Measurements from ENCODE around the gene SDR9C7.
A peak's percentile ranks its signal among the peaks of the same experiment; 100 is the strongest.
"Not testable (repeated sequence)": the region's sequence is repeated elsewhere in the genome, so short reads cannot be mapped to it uniquely, and the experiment has no call there.

The SDR9C7 gene

DNA sequence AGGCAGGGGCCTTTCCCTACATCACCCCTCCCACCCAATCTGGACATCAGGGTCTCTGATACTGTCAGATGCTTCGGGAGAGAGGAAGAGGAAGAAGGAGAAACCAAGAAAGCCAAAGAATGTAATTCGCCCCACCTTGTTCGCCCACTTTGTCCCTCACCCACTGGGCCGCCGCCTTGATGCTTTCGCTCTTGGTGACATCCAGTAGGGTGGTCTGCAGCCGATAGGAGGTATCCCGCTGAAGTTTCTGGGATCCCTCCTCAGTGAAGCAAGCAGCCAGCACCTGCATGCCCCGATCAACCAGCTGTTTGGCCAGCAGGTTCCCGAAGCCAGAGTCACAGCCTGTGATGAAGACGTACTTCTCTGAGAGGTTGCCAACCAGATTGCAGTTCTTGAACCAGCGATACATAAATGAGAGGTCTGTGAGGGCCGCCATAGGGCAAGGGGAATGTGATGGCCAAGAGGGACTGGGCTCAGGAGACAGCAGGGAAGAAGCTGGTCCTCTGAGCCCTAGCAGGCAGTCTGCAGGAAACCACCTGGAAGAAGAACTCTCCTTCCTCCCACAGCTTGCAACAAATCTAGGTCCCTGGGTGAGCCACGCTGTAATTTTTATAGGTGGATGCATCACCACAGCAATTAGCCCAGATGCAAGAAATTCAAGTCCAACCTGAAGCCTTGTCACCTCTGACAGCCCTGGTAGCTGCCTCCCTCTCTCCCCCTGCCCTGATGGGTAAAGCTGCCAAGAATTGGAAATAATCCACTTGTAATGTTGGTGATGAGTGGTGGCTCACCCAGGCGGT, at the start of gene SDR9C7:
Gene SDR9C7, minus strand, starts transcription at position 583 of the 800 bp plus-strand sequence. Its CDS starts 147 bp downstream, at position 436.
- DNase-seq (ENCODE audit: low read depth), result no peak

DNA sequence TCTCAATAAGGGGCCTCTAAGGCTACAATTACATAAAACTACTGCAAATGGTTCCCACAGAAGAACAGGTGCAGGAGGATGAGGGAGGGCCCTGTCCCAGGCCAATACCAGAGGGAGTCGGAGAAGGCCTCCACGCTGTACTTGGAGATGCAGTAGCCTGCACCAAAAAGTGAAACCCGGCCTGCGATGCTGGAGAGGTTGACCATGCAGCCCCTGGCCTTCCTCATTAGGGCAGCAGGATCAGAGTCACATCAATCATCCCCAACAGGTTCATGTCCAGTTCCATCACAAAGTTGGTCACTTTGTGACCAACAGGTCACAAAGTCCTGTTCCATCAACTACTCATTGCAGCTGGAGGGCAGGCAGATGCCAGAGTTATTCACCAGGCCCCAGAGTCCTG, 49.2 kb upstream of the SDR9C7 start:
- DNase-seq (ENCODE audit: low read depth), result no peak

DNA sequence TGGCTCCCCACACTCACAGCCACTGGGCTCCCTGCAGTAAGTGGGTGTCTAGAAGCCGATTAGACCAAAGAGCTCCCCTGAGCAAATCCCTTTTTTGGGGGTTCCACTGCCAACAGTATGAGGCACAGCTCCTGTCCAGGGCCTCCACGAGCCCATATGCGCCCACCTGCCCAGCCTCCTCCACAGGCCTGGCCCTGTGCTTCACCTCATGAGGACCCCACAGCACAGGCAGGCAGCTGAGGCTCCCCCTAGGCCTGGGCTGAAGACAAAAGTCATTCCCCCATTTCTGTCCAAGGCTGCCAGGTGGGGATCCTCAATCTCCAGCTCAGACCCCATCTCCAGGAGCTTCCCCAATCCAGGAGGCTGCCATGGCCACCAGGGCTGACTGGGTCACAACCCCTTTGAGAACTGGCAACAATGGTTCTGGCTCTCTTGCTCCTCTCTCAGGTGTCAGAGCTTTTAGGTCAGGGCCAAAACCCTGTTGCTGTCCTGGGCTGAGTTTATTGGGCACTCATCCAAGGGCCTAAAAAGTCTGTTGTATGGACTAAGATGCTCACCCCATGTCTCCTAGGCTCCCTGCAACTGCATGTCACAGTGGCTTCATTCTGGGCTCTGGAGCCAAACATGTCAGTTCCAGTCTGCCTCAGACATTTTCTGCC, 48.5 kb upstream of the SDR9C7 start:
- DNase-seq (ENCODE audit: low read depth), result not testable (repeated sequence)

DNA sequence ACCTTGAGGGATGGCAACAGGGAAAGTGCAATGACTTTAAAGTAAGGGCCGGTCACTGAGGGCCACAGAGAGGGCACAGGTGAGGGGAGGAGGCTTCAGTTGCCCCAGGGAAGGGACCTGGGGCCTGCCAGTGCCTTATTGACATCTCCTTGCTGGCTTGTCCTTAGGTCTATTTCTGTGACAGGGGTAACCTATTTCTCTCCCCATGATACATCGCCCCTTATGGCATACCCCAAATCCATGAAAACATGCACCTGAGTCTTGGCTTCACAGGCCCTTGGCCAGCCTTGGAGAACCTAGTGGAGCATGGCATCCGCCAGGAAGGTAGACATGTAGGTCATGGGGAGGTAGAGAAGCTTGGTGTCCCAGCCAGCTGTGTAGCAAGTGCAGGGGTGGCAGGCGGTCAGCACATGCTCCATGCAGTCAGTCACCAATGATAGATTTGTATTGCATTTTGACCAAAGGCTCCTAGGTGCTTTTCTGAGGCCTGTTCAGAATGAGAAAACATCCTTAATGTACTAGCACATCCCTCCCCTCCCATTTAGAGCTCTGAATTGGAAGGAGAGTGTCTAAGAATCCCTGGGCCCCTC, 46.8 kb upstream of the SDR9C7 start:
- DNase-seq (ENCODE audit: low read depth), result no peak

DNA sequence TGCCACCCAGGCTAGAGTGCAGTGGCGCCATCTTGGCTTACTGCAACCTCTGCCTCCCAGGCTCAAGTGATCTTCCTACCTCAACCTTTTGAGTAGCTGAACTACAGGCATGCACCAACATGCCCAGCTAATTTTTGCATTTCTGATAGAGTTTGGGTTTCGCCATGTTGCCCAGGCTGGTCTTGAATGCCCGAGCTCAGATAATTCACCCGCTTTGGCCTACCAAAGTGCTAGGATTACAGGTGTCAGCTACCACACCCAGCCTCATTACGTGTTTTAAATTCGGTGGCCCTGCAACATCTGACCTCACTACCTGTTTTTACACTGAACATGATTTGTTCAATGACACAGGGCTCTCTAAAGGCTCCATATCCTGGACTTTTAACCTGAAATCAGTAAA, 46.1 kb upstream of the SDR9C7 start:
- no peak for DNase-seq (ENCODE audit: low read depth)

DNA sequence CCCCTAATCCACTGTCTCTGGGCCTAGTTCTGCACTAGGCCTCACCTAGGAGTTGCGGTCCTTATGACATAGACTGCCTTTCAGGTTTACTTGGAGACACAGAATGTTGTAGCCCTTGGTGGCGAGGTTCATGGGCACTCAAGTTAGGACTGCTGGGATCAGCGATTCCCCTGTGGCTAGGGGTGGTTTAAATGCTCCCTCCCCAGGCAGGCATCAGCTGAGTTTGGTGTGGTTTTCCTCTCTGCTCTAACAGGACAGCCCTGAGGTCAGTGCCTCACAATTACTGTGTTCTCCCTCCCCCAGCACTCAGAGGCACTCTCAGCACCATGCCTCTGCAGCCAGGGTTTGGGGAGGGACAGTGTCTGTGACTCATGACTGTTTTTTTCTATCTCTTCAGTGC, 45.4 kb upstream of the SDR9C7 start:
- DNase-seq (ENCODE audit: low read depth), result no peak

- DNase-seq (ENCODE audit: low read depth), result no peak
These were observed 44.4 kb upstream of the SDR9C7 start for GRCh38 chr12:56978397-56979138.

- not testable (repeated sequence) for DNase-seq (ENCODE audit: low read depth)
These were observed 43.2 kb upstream of the SDR9C7 start for GRCh38 chr12:56977361-56977760.

- DNase-seq (ENCODE audit: low read depth), result not testable (repeated sequence)
These were observed 40.0 kb upstream of the SDR9C7 start for GRCh38 chr12:56974224-56974623.

- not testable (repeated sequence) for DNase-seq (ENCODE audit: low read depth)
These were observed 34.7 kb upstream of the SDR9C7 start for GRCh38 chr12:56968910-56969309.

GRCh38 chr12:56965997-56966642, 31.9 kb upstream of the SDR9C7 start:
- not testable (repeated sequence) for DNase-seq (ENCODE audit: low read depth)

DNA sequence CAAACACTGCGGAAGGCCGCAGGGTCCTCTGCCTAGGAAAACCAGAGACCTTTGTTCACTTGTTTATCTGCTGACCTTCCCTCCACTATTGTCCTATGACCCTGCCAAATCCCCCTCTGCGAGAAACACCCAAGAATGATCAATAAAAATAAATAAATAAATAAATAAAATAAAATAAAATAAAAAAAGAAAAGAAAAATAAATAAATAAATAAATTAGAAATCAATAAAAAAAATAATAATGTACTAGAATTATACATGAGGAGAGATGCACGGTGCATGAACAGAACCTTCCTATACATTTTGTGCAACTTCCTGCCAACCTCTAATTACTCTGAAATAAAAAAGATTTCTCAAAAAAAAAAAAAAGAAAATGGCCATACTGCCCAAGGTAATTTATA, 30.9 kb upstream of the SDR9C7 start:
- not testable (repeated sequence) for DNase-seq (ENCODE audit: low read depth)

DNA sequence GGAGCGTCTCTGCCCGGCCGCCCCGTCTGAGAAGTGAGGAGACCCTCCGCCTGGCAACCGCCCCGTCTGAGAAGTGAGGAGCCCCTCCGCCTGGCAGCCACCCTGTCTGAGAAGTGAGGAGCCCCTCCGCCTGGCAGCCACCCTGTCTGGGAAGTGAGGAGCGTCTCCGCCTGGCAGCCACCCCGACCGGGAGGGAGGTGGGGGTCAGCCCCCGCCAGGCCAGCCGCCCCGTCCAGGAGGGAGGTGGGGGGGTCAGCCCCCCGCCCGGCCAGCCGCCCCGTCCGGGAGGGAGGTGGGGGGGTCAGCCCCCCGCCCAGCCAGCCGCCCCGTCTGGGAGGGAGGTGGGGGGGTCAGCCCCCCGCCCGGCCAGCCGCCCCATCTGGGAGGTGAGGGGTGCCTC, 29.3 kb upstream of the SDR9C7 start:
- DNase-seq (ENCODE audit: low read depth), result not testable (repeated sequence)

- not testable (repeated sequence) for DNase-seq (ENCODE audit: low read depth)
These were observed 28.0 kb upstream of the SDR9C7 start for GRCh38 chr12:56962247-56962646.

- DNase-seq (ENCODE audit: low read depth), result no peak
These were observed 24.2 kb upstream of the SDR9C7 start for GRCh38 chr12:56958422-56958821.

- DNase-seq (ENCODE audit: low read depth), result no peak
These were observed 23.2 kb upstream of the SDR9C7 start, which contains the start of gene RDH16 for GRCh38 chr12:56957229-56958052. RDH16 (minus strand) TSS chr12:56957608; CDS start chr12:56957462, 146 bp downstream.

DNA sequence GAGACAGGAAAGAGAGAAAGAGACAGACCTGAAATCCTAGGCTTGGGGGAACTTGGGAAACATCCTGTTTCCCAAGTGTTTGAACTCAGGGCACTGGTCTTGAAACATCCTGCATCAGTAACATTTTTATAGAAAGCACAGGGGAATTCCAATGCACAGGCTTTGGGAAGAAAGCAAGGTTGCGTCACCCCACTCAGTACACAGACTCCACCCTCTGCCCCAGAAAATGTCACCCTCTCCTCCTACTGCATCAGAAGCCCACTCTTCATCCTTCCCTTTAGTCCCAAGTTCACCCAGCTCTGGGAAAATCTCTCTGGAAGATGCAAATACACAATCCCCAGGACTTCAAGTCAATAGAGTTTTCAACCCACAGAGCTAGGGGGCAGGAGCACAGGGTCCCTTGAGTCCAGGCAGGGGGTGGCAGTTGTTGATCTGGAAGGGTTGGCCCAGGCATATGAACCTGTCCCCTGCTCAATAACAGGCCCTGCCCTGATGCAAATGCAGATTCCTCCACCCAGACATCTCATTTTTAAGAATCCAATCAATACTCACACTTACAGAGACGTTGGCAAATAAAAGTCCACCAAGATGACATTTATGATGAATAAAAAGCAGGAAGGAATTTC, 21.5 kb upstream of the SDR9C7 start:
- DNase-seq (ENCODE audit: low read depth), result peak; percentile 4

- DNase-seq (ENCODE audit: low read depth), result no peak
These were observed 20.7 kb upstream of the SDR9C7 start for GRCh38 chr12:56954958-56955355.

- DNase-seq (ENCODE audit: low read depth), result no peak
These were observed 20.1 kb upstream of the SDR9C7 start for GRCh38 chr12:56954057-56954957.

Data from stromal cell of bone marrow (primary cell).